Stomach (tissue), 4 donors: ENCODE results near the gene CEP350.

Experiments
- CTCF ChIP-seq, 7 experiments: fragments of 450-650 bp in 4 of 7; fragments of 200-600 bp in 3 of 7; sonication (generic) in 3 of 7; IDR thresholded peaks; one replicate each; pipeline ENCODE4 v1.5.1; 2016 to 2019; ENCODE audit warnings: antibody characterized with exemption in 7 of 7, control low read depth in 2 of 7, mild to moderate bottlenecking in 1 of 7
- POLR2AphosphoS5 ChIP-seq, 3 donors: sonication (generic); formaldehyde crosslinking; IDR thresholded peaks; one replicate each; pipeline ENCODE4 v1.6.1; 2016; ENCODE audit warnings: antibody characterized with exemption in 3 of 3

- no peak for TF ChIP-seq CTCF (IDR thresholded peaks at IDR 0.05)
- no peak for TF ChIP-seq POLR2AphosphoS5 (IDR thresholded peaks at IDR 0.05)
These were observed 32.4 kb upstream of the CEP350 start for GRCh38 chr1:179921981-179922872.
